NCI-H460 (cell line): ENCODE measurements around the gene DUOXA1. TPM values are rescaled to one million over a fixed set of nuclear protein-coding genes. Genes with fewer than 3 reads are reported as not detected.
"Not testable (repeated sequence)": the region's sequence is repeated elsewhere in the genome, so short reads cannot be mapped to it uniquely, and the experiment has no call there.

ENCODE experiments used
- DNase-seq: peaks from one replicate; pipeline ENCODE4 v3.0.0-alpha.2; 2016; ENCODE audit warnings: low read depth; ENCODE audit errors: extremely low read depth
- total RNA-seq: library from RNA; depleted of rRNA; stranded (reverse); fragments of >200 nt; shearing (Covaris generic); gene quantifications from 2 replicates; pipeline ENCODE4 v1.2.3, GENCODE V29; 2014

The DUOXA1 gene
- total RNA-seq, 1 experiment from 2014 or later: 0.97 TPM

DNA sequence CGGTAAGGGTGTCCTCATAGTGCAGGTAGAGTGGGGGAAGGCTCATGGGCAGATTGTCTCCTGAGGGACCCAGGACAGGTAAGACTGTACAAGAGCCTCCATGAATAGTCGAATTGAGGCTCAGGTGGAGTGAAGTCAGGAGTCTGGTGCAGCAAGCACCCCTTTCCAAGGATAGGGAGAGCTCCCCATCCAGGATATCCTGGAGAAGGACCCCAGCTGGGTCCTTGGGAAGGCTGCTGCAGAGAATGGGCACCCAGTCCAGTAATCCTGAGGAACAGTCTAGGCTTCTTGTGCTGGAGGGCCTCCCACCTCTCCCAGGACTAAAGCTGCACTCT lies 15.0 kb downstream of the DUOXA1 start:
- no peak for DNase-seq

DNA sequence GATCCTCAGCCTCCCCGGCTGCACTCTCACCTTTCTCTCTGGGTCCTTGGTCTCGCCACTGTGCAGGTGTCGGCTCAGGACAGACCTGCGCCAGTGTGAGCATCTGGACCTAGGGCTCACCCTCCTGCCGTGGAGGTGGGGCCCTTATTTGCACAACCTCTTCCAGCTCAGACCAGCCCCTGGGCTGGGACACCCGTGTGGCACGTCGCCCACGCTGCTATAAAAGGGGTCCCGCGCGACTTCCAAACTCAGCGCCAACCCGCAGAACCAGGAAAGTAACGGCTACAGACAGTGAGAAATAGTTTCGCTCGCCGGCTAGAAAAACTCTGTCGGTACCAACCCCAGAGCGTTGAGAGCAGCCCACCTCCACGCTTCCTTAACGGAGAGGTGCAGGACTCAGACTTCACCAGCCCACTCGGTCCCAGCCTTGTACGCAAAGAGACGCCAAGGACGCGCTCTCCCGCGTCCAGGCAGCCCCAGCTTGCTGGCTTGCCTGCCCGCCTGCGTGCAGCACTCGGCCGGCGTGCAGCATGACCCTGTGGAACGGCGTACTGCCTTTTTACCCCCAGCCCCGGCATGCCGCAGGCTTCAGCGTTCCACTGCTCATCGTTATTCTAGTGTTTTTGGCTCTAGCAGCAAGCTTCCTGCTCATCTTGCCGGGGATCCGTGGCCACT lies 15.5 kb downstream of the DUOXA1 start, which contains the start of the genes DUOX2 and DUOXA2:
Gene DUOX2, minus strand, starts transcription at position 97 of the 675 bp plus-strand sequence. CDS start 761 bp downstream, outside the sequence.
Gene DUOXA2, plus strand, starts transcription at position 251 of the 675 bp plus-strand sequence. Its CDS starts 280 bp downstream, at position 531.
- DNase-seq: no peak

DNA sequence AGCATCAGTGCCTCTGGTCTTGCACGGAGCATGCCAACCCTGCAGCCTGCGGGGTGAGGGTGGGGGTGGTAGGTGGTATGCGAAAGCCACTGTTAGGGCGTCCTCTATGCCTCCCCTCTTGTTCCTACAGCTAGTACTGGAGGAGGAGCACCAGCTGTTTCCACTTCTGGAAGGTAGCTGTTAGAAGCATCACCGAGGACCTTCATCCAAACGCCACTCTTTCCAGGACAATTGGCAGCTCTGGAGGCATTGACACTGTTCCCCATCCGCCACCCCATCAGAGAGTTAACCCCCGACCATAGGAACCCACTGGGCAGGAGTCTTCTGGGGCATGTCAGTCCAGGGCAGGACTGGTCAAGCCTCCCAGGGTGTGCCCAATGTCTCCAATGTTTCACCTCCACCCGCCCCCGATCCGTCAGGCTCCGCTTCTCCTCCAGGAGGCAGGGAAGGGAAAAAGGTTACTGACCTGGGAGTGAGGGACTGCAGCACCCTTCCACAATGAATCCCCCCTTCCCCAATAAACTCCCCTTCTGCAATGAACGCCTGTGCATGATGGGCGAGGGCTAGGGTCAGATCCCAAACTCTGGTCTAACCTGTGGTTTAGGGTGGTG lies 16.2 kb downstream of the DUOXA1 start:
- DNase-seq: no peak

DNA sequence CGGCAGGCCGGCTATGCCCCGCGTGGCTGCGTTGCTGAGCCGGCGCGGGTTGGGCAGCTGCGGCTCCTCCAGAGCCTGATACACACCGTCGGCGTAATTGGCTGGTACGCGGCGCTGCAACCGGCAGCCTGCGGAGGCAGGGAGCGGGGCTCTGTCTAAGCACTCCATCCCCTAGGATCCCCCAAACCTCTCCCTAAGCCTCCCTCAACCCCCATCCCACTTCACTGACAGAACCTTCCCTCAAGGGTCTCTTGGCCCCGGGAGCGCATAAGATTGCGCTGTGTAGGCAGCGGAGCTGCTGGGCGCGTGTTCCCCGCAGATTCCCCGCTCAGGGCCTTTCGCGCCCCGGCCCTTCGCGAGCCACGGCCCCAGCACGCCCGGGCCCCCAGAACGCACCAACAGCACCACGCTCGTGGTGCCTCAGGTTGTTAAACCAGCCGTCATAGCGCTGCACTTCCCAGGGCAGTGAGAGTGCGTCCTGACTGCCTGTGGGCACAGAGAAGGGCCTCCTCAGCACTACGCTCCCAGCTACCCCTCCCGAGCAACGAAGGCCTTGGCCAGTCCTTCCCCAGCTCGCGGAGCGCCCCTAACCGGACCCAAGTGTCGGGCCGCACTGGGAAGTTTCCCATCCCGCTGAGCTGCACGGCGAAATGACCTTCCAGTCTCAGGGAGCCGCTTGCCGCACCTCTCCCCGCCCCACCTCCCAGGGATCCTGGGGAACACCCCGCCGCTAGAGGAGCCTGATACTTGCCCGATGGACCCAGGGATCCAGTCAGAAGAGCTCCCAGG lies 16.9 kb downstream of the DUOXA1 start:
- no peak for DNase-seq

DNA sequence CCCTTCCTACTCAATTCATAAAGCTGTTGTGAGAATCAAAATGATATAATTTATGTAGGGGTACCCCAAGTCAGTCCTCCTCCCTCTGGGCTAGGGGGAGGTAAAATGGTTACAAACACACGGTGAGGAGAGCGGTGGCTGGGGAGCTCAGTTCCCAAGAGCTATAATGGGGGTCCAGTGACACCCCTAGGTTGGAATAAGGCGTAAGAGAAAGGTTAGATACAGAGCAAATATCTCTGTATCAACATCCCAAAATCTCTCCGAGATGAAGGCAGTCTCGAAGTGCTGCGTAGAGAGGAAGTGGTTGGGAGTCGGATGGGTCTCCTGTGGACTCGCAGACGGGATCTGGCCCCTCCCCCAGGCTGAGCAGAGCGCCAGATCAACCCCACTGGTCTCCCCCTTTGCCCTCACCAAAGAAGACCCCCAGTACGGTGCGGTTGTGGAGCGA lies 17.5 kb downstream of the DUOXA1 start:
- no peak for DNase-seq

DNA sequence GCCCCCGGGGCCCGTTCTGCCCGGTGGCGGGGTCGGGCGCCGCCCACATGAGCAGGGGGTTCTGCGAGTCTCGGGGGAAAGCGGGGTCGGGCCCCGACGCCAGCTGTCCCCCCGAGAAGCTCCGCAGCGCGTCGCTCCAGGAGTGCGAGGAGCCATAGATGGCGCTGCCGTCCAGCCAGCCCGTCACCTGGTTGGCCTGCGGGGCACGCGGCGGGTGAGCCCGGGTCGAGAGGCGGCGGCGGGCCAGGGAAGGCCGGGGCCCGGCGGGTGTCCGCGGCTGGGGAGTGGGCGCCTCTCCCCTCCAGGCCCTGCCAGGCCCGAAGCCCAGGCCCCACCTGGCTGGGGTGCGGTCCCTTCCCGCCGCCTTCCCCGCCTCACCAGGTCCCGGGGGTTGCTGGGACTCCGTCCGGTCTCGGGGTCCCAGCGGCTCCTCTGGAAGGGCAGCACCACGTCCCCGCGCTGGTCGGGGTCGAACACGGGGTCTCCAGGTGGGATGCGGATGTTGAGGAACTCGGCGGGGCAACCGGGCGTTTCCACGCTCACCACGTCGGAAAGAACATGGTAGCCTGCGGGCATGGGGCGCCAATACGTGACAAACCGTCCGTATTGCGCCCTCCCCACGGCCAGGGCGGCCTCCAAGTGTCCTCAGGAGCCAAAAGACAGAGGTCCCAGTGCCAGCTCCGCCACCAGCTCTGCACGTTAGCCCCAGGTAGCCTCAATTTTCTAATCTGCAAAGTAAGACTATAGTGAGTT lies 18.1 kb downstream of the DUOXA1 start:
- no peak for DNase-seq

DNA sequence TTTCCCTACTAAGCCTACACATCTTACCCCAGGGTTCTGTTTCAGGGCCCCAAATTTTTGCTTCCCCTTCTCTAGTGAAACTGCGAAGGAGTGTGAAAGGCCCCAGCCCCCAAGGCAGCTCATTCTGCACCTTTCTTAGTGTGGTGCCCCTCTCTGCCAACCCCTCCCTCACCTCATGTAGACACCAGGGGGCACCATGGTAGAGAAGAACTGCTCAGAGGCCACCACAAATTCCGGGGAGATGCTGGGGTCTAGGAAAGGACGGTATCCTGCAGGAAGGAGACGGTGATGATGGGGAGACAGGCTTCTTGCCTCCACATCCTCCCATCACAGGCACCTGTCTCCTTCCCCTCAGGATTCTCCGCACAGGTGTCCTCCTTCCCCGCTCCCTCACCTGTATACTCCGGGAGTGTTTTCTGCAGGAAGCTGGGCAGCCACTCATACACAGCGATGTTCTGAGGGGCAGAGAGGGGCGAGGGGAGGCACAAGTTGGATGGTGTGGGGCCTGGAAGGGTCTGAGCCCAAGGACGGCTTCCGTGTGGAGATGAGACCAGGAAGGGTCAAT lies 19.3 kb downstream of the DUOXA1 start:
- DNase-seq: no peak

DNA sequence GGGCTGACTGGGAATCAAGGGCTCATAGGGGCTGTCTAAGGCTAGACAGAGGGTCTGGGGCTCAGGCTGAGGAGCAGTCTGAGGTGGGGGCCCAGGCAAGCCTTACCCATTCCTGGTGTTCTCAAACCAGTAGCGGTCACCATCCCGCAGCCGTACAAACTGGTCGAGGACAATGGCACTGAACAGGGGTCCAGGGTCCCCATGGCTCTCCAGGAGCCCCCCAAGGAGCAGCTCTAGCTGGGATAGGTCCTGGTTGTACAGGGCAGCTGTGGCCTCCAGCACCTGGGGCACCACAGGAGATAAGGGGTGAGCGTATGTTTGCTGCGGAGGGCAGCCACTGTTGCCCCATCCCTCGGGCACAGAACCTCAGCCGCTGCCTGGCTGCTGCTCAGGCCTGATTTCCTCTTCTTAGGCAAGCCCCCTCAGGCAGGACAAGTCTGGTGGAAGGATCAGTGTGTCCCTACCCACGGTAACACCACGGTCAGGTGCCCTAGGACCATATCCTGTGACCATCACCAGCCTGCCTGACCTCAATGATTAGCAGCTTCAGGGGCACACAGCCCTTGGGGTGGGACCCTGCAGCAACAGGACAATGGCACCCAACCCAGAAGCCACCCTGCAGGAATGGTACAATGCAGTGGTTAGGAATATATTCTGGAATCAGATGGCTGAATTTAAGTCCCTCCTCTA lies 21.6 kb downstream of the DUOXA1 start:
- DNase-seq: no peak

DNA sequence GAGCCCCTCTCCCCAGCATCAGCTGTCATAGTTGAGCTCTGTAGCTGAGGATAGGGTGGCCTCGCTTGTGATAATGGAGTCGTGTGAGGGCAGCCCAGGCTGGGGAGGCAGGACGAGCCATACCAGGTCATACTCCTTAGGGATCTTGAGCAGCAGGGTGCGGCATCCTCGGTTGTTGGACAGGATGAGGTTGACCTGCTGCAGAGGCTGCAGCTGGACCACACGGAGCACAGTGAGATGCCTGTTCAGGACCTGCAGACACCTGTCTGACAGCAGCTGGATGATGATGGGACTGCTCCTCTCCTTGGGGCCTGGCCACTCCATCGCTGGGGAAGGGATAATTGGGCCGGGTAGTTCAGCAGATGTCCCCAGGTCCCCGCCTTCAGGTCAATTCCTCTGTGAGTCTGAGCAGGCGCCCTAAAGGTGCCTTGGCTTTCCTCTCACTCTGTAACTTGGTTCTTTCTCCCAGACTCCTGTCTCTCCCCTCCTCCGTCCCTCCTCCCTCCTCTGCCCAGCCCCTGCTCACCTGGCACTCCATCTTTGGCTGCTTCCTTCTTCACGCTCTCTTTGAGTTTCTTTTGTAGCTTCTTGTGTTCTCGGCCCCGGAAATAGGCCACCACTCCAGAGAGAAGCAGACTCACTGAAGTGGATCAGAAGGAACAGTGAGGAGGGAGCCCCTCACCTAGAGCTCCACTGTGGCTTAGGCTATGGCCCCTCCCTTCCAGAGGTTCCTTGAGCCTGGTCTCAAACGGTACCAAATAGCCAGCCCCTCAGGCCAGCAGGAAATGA lies 23.5 kb downstream of the DUOXA1 start:
- no peak for DNase-seq

DNA sequence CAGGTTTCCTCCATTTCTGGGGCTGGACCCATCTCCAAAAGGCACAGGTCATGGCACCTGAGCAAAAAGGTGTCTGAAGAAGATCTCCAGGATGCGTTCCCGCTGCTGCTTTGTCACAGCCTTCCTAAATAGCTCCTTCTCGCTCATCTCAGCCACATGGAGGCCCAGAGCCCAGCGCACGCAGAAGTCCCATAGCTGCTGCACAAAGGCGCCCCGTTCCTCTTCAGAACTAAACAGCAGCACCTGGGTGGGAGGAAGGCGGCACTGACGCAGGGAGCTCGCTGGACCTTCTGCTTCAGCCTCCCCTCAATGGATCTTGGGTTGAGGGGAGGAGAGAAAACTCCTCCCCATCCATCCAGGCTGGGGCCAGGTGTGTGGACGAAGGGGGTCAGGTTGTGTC lies 24.1 kb downstream of the DUOXA1 start:
- DNase-seq: no peak

DNA sequence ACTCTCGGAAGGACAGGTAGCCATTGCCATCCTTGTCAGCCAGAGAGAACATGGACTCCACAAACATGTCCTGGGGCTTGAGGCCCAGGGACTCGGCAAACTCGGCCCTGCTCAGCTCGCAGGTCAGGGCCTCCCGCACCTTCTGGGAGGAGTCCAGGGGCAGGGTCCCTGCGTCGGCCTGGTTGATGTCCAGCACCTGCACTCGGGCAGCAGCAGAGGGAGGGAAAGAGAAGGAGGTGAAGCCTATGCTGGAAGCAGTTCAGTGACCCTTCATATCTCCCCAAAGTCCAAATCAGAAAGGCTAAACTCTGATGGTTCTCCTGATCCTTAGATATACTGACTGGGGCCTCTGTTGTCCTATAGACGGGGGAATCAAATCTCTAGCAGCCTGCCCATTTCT lies 25.5 kb downstream of the DUOXA1 start:
- not testable (repeated sequence) for DNase-seq

DNA sequence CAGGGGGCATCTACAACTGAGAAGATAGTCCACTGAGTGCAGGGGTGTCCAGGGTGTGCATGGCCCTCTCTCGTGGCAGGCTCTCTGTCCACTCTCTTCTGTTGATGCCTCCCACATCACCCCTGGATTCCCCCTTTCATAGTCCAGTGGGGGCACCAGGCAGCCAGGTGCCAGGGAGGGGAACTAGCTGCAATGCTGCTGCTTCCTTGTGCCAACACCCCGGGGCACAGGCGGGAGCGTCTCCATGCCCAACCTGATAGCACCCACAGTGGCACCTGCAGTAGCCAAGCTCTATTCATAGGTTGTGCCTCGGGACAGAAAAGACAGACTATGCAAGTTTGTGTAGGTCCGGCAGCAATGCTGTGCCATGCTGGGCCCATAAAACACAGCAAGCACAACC lies 27.5 kb downstream of the DUOXA1 start:
- no peak for DNase-seq

DNA sequence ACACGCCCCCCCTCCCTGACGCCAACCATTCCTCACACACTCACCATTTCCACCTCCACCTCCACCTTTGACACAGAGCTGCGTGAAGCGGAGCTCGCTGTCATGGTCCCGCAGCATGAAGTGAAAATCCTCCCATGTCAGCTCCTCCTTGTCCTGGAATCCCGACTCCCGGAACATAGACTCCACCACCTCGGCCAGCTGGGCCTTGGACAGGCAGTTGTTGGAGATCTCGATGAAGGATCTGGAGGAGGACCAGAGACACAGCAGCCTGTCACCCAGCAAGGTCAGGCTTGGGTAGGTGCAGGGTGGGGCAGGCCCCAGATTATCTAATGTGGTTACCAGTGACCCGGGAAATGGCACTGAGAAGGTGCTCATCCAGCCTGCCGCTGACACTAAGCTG lies 27.9 kb downstream of the DUOXA1 start:
- no peak for DNase-seq

DNA sequence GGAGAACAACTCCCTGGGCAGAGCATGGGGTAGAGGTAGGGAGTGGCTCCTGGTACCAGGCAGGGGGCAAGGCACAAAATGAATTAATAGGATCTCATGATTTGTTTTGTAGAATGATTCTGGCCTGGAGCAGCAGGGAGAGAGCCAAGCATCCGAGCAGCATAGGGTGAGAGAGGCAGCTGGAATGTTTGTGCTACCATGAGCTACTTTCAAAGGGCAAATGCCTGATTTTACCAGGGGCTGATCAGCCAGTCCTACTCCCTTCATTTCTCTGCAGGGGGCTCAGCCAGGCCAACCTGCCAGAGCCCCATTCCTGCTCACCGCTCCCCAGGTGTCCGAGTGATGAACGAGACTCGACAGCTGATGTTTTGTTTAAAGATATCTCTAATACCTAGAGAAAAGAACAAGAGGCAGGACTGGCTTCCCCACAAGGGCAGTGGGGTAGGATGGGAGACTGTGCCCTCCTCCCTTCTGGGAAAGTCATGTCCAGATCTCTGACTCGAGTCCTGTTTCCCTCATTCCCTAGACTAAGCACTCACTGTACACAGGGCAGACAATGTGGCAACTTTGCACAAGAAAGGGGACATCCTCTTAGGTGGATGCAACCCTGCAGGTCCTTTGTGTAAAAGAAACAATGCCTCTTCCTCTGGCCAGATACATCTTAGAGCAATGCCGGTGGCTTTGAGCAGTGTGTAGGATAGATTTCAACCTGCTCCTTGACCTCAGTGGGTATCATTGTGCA lies 28.6 kb downstream of the DUOXA1 start:
- no peak for DNase-seq

DNA sequence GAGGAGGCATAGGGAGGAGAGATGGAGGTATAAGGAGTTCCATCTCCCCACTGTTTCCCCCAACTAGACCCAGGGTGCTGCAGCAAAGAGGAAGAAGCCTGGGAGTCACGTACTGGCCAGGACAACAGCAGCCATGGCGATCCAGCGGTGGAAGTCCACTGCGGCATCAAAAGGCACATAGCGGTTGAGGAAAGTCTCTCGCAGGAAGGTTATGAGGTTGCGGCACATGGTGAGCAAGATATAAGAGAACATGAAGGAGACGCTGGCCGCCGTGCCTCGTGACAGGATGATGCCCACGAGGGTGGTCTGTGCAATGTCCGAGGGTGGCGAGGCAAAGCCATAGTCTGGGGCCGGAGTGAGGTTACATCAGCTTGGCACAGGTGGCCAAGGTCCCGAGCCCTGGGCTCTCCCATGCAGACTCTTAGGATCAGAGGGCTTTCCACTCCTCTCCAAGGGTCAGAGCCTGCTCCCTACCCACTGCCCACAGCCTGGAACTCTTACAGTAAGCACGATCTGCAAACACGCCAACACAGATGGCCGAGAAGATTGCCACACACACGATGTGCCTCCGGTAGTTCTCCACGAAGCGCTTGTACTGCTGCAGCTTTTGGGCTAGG lies 30.0 kb downstream of the DUOXA1 start:
- no peak for DNase-seq

DNA sequence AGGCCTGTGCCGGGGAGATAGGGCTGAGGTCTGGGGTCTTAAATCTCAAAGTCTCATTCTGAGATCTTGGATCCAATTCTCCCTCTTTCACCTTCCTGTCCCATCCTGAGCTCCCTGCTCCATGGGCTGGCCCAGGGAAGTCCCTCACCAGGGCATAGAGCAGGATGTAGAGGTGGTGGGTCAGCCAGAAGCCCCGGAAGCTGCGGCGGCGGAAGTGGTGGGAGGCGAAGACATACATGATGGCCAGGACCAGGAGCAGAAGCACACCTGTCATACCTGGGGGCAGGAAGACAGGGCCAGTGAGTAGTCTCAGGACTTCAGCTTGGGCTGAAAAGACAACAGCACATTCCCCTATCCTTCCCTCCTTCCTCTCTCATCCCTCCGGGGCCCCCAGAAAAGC lies 32.2 kb downstream of the DUOXA1 start:
- DNase-seq: no peak

DNA sequence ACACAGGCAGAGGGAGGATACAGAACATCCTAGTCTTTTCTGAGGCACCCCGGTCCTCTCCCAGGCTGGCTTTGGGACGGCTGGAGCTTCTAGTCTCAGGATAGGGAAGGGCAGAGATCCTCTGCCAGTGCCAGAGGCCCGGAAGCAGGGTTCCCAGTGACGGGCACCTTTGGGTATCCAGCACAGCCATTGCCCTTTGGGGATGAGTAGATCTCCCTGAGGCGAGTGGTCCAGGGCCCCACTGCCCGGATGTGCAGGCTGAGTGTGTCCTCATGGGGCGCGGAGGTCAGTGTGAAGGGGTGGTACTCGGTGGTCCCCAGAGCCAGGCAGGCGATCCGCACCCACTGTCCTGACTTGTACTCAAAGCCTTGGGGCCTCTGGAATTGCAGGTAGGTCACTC lies 34.0 kb downstream of the DUOXA1 start:
- DNase-seq: no peak

DNA sequence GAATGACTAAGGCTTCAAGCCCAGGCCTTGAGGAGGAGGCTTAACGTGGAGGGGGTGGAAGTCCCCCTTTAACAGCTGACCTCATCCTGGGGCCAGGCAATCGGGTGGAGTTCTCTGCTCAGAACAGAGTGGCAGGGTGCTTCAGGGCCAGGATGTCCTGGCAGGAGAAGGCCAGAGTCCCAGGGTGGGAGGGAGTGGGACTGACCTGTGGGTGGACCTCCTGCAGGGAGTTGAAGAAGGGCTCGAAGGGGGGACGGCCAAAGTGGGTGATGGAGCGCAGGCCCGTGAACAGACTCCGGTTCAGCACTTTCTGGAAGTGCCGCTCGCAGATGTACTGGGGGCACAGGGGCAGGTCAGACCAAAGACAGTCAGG lies 35.3 kb downstream of the DUOXA1 start:
- no peak for DNase-seq
